Measurements from ENCODE around the gene PRKAG3.

Gene PRKAG3

GRCh38 chr2:218814540-218815243 lies 16.9 kb downstream of the PRKAG3 start:
- DNase-seq (ENCODE audit: low read depth in 4 of 4, low spot score in 1 of 4): no peak

GRCh38 chr2:218813771-218814460 lies 17.7 kb downstream of the PRKAG3 start:
- no peak for DNase-seq (ENCODE audit: low read depth in 4 of 4, low spot score in 1 of 4)

GRCh38 chr2:218812861-218813260 lies 18.7 kb downstream of the PRKAG3 start:
- no peak for DNase-seq (ENCODE audit: low read depth in 4 of 4, low spot score in 1 of 4)

- DNase-seq (ENCODE audit: low read depth in 4 of 4, low spot score in 1 of 4): no peak
Measured at GRCh38 chr2:218812096-218812815, 19.3 kb downstream of the PRKAG3 start.

GRCh38 chr2:218811382-218811781 lies 20.2 kb downstream of the PRKAG3 start:
- DNase-seq (ENCODE audit: low read depth in 4 of 4, low spot score in 1 of 4): no peak

GRCh38 chr2:218810256-218810655 lies 21.3 kb downstream of the PRKAG3 start:
- no peak for DNase-seq (ENCODE audit: low read depth in 4 of 4, low spot score in 1 of 4)

- no peak for DNase-seq (ENCODE audit: low read depth in 4 of 4, low spot score in 1 of 4)
Measured at GRCh38 chr2:218809515-218809914, 22.1 kb downstream of the PRKAG3 start.

GRCh38 chr2:218807626-218808025 lies 24.0 kb downstream of the PRKAG3 start:
- DNase-seq (ENCODE audit: low read depth in 4 of 4, low spot score in 1 of 4): no peak

- DNase-seq (ENCODE audit: low read depth in 4 of 4, low spot score in 1 of 4): no peak
Measured at GRCh38 chr2:218806346-218806978, 25.1 kb downstream of the PRKAG3 start.

- no peak for DNase-seq (ENCODE audit: low read depth in 4 of 4, low spot score in 1 of 4)
Measured at GRCh38 chr2:218805627-218806026, 26.0 kb downstream of the PRKAG3 start.

- no peak for DNase-seq (ENCODE audit: low read depth in 4 of 4, low spot score in 1 of 4)
Measured at GRCh38 chr2:218804817-218805216, 26.8 kb downstream of the PRKAG3 start.

GRCh38 chr2:218802386-218802994 lies 29.1 kb downstream of the PRKAG3 start:
- DNase-seq (ENCODE audit: low read depth in 4 of 4, low spot score in 1 of 4): no peak

- DNase-seq (ENCODE audit: low read depth in 4 of 4, low spot score in 1 of 4): no peak
Measured at GRCh38 chr2:218799990-218800389, 31.6 kb downstream of the PRKAG3 start.

- DNase-seq (ENCODE audit: low read depth in 4 of 4, low spot score in 1 of 4): no peak
Measured at GRCh38 chr2:218798767-218799504, 32.7 kb downstream of the PRKAG3 start.

GRCh38 chr2:218796691-218797090 lies 34.9 kb downstream of the PRKAG3 start:
- no peak for DNase-seq (ENCODE audit: low read depth in 4 of 4, low spot score in 1 of 4)

GRCh38 chr2:218792433-218792832 lies 39.2 kb downstream of the PRKAG3 start:
- no peak for DNase-seq (ENCODE audit: low read depth in 4 of 4, low spot score in 1 of 4)

GRCh38 chr2:218788529-218789255 lies 42.9 kb downstream of the PRKAG3 start:
- DNase-seq (ENCODE audit: low read depth in 4 of 4, low spot score in 1 of 4): no peak

GRCh38 chr2:218786133-218786532 lies 45.5 kb downstream of the PRKAG3 start:
- DNase-seq (ENCODE audit: low read depth in 4 of 4, low spot score in 1 of 4): no peak

- no peak for DNase-seq (ENCODE audit: low read depth in 4 of 4, low spot score in 1 of 4)
Measured at GRCh38 chr2:218785103-218785502, 46.5 kb downstream of the PRKAG3 start.

- DNase-seq (ENCODE audit: low read depth in 4 of 4, low spot score in 1 of 4): no peak
Measured at GRCh38 chr2:218783688-218784087, 47.9 kb downstream of the PRKAG3 start.
